Heart left ventricle (tissue), 13 donors: ENCODE data around the gene STPG1.

ENCODE experiments used
- POLR2A ChIP-seq, 2 donors: fragments of 450-650 bp; IDR thresholded peaks; one replicate each; pipeline ENCODE4 v1.6.1; 2017; ENCODE audit warnings: antibody characterized with exemption in 2 of 2, mild to moderate bottlenecking in 2 of 2, moderate library complexity in 2 of 2
- TF ChIP-seq, protein P1 (sequence below), 12 donors: fragments of 200-600 bp; sonication (generic) in 4 of 12; IDR thresholded peaks; one replicate each; pipeline versions ENCODE4 v1.5.0 to v1.8.0; 2018 to 2022; ENCODE audit warnings: antibody characterized with exemption in 12 of 12, mild to moderate bottlenecking in 5 of 12
- donor health status: ischemic (EF 13 %, LVEDD 7.1; RV severe dilation, severe dysfunction).
- donor health status: DM: no; HTN: yes; CAD: no.
- donor health status: DM: no; HTN: no; CAD: no.
- donor health status: ischemic (EF 25% LVEDD 6.9; RV normal size, moderate dysfunction).
- donor health status: ischemic (EF 25% LVEDD 5.7; RV mildly dilated, moderate dysfunction).
- donor health status: ischemic (EF 35%, LVEDD 5.7; RV mildly dilated, moderate dysfunction).
- donor health status: nonischemic (EF 11% LVEDD 7.7; RV severe dilation, severe dysfunction).
- donor health status: DM: yes; HTN: yes; CAD: no.
- donor health status: PGD.
- donor health status: ischemic (EF 29% LVEDD 5.4; RV normal size, mild dysfunction).
- donor health status: nonischemic (EF 23%, LVEDD 6.1; RV moderate dilation, normal function).

DNA sequence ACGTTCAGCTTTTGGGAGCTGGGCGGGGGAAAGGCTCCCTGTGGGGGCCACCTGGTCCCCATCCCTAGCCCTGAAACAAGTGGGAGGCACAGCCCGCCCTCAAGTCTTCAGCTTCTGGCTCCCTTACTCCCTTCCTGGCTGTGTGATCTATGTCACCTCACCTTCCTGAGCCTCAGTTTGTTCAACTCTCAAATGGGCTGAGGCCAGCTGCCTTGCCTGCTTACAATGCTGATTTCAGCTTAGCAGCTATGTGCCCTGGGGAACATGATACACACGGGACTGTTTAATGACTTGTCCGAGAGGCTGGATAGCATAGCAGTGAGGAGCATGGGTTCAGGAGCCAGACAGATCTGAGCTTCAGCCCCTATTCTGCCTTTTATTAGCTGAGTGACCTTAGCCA lies 75.1 kb downstream of the STPG1 start:
- TF ChIP-seq, protein P1, sequence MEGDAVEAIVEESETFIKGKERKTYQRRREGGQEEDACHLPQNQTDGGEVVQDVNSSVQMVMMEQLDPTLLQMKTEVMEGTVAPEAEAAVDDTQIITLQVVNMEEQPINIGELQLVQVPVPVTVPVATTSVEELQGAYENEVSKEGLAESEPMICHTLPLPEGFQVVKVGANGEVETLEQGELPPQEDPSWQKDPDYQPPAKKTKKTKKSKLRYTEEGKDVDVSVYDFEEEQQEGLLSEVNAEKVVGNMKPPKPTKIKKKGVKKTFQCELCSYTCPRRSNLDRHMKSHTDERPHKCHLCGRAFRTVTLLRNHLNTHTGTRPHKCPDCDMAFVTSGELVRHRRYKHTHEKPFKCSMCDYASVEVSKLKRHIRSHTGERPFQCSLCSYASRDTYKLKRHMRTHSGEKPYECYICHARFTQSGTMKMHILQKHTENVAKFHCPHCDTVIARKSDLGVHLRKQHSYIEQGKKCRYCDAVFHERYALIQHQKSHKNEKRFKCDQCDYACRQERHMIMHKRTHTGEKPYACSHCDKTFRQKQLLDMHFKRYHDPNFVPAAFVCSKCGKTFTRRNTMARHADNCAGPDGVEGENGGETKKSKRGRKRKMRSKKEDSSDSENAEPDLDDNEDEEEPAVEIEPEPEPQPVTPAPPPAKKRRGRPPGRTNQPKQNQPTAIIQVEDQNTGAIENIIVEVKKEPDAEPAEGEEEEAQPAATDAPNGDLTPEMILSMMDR (IDR thresholded peaks at IDR 0.05): no peak
- no peak for TF ChIP-seq POLR2A (IDR thresholded peaks at IDR 0.05)
